HCT116 (cell line): Measurements from ENCODE around the gene NDUFA5. TPM values are rescaled to one million over a fixed set of nuclear protein-coding genes. Genes with fewer than 3 reads are reported as not detected.

ENCODE experiments used
- ATAC-seq: fragments of 200-7000 bp; cut with Tn5 transposase; 2 replicates; pipeline ENCODE4 v1.9.1; 2020; ENCODE audit warnings: mild to moderate bottlenecking, moderate library complexity
- BruUV-seq: library from RNA; stranded (reverse); fragments of 400-500 nt; replicated peaks from 2 replicates; lab custom pipeline; 2021; lab: Mats Ljungman, UMichigan
- CTCF ChIA-PET: fragments of 300-600 bp; sonication (Branson Sonifier 250); formaldehyde crosslinking; loops from one replicate; lab custom pipeline; 2021; ENCODE audit warnings: antibody characterized with exemption; lab: Charles Lee
- POLR2A ChIA-PET: fragments of 300-600, 350-600 bp; sonication (Branson Sonifier 250); formaldehyde crosslinking; loops from one replicate; lab custom pipeline; 2021; ENCODE audit warnings: antibody characterized with exemption; lab: Charles Lee
- RAD21 ChIA-PET, 2 experiments: fragments of 300-600 bp; sonication (Branson Sonifier 250); formaldehyde crosslinking; loops; one replicate each; lab custom pipeline; 2023; ENCODE audit warnings: low total read pairs in 2 of 2; ENCODE audit not compliant: uncharacterized antibody in 2 of 2, unreplicated experiment in 2 of 2, low non-redundant PET in 1 of 2; lab: Charles Lee
- DNase-seq: peaks from one replicate; pipeline ENCODE4 v3.0.0-alpha.2; 2010; ENCODE audit warnings: low read depth, low spot score
- H2AFZ ChIP-seq: fragments of 200-600 bp; shearing (Covaris generic), sonication (generic); 2 replicates; pipeline ENCODE4 v1.6.1; 2017; ENCODE audit warnings: low read depth, mixed run types, mixed read lengths, antibody characterized with exemption, low read length; ENCODE audit not compliant: poor library complexity, severe bottlenecking
- H3K27ac ChIP-seq: 2 replicates; pipeline ENCODE4 v1.5.1; 2012; ENCODE audit warnings: low read depth, low read length
- H3K27me3 ChIP-seq: fragments of 200-600 bp; sonication (generic); 2 replicates; pipeline ENCODE4 v1.6.1; 2016; ENCODE audit warnings: mixed run types, low read length, mixed read lengths; ENCODE audit not compliant: insufficient read depth
- H3K36me3 ChIP-seq, 2 experiments: fragments of 200-500 bp in 1 of 2; fragments of 200-600 bp in 1 of 2; sonication (Bioruptor generic) in 1 of 2; sonication (generic) in 1 of 2; 2 replicates each; pipeline versions ENCODE4 v1.5.1 to v1.6.1; 2014 to 2016; ENCODE audit warnings: low read length in 2 of 2, inconsistent platforms in 1 of 2, mixed read lengths in 1 of 2, mixed run types in 1 of 2; ENCODE audit not compliant: insufficient read depth in 2 of 2, control insufficient read depth in 1 of 2
- H3K4me1 ChIP-seq, 2 experiments: fragments of 200-600 bp in 1 of 2; sonication (generic) in 1 of 2; 2 replicates each; pipeline versions ENCODE4 v1.5.1 to v1.6.1; 2012 to 2017; ENCODE audit warnings: low read length in 2 of 2, inconsistent platforms in 1 of 2, mild to moderate bottlenecking in 1 of 2, mixed read lengths in 1 of 2, mixed run types in 1 of 2, moderate library complexity in 1 of 2; ENCODE audit not compliant: insufficient read depth in 2 of 2, control insufficient read depth in 1 of 2
- H3K4me2 ChIP-seq: fragments of 200-600 bp; sonication (generic); 2 replicates; pipeline ENCODE4 v1.6.1; 2017; ENCODE audit warnings: mixed run types, low read length, mixed read lengths
- H3K4me3 ChIP-seq, 2 experiments: fragments of 200-600 bp in 1 of 2; sonication (generic) in 1 of 2; replicated peaks in 1 of 2; 2 replicates each; pipeline ENCODE4 v1.5.1; 2011 to 2016; ENCODE audit warnings: low read length in 2 of 2, control low read depth in 1 of 2, low read depth in 1 of 2, mild to moderate bottlenecking in 1 of 2, mixed read lengths in 1 of 2, mixed run types in 1 of 2
- H3K79me2 ChIP-seq: fragments of 200-600 bp; sonication (generic); 2 replicates; pipeline ENCODE4 v1.6.1; 2017; ENCODE audit warnings: mild to moderate bottlenecking, mixed run types, low read length, moderate library complexity, mixed read lengths; ENCODE audit not compliant: insufficient read depth
- H3K9ac ChIP-seq: fragments of 200-600 bp; sonication (generic); 2 replicates; pipeline ENCODE4 v1.6.1; 2016; ENCODE audit warnings: low read length, mixed read lengths
- H3K9me2 ChIP-seq: fragments of 200-600 bp; sonication (generic), shearing (Covaris generic); 2 replicates; pipeline ENCODE4 v1.6.1; 2017; ENCODE audit warnings: mixed run types, mild to moderate bottlenecking, moderate library complexity; ENCODE audit not compliant: insufficient read depth
- H3K9me3 ChIP-seq, 2 experiments: fragments of 200-500 bp in 1 of 2; fragments of 200-600 bp in 1 of 2; sonication (Bioruptor generic) in 1 of 2; sonication (generic) in 1 of 2; 2 replicates each; pipeline ENCODE4 v1.6.1; 2014 to 2017; ENCODE audit warnings: low read length in 2 of 2, mixed read lengths in 2 of 2, inconsistent platforms in 1 of 2, low read depth in 1 of 2, mild to moderate bottlenecking in 1 of 2, mixed run types in 1 of 2, moderate library complexity in 1 of 2; ENCODE audit not compliant: control insufficient read depth in 1 of 2, insufficient read depth in 1 of 2
- H4K20me1 ChIP-seq: fragments of 200-600 bp; sonication (generic), shearing (Covaris generic); 2 replicates; pipeline ENCODE4 v1.6.1; 2017; ENCODE audit warnings: mixed run types, mild to moderate bottlenecking, moderate library complexity; ENCODE audit not compliant: insufficient read depth
- CBX3 ChIP-seq: IDR thresholded peaks from 2 replicates; pipeline ENCODE4 v1.6.1; 2012; ENCODE audit warnings: low read depth
- CEBPB ChIP-seq: IDR thresholded peaks from 2 replicates; pipeline ENCODE4 v1.6.1; 2012; ENCODE audit warnings: low read depth
- CTCF ChIP-seq, 3 experiments: fragments of 200-600 bp in 1 of 3; sonication (generic) in 1 of 3; IDR thresholded peaks in 2 of 3; conservative IDR thresholded peaks in 1 of 3; 2 replicates each; pipeline ENCODE4 v1.5.1; 2012 to 2017; ENCODE audit warnings: low read depth in 2 of 3, low read length in 2 of 3, antibody characterized with exemption in 1 of 3, borderline replicate concordance in 1 of 3, control low read depth in 1 of 3, mild to moderate bottlenecking in 1 of 3, mixed read lengths in 1 of 3, mixed run types in 1 of 3, moderate library complexity in 1 of 3; ENCODE audit not compliant: insufficient read depth in 1 of 3
- EZH2 ChIP-seq: fragments of 200-600 bp; sonication (generic); IDR thresholded peaks from 2 replicates; pipeline ENCODE4 v1.6.1; 2017; ENCODE audit warnings: antibody characterized with exemption, mixed run types
- FOSL1 ChIP-seq: IDR thresholded peaks from 2 replicates; pipeline ENCODE4 v1.6.1; 2012; ENCODE audit warnings: low read depth
- RAD21 ChIP-seq: IDR thresholded peaks from 2 replicates; pipeline ENCODE4 v1.6.1; 2012; ENCODE audit warnings: low read depth, mild to moderate bottlenecking
- REST ChIP-seq: IDR thresholded peaks from 2 replicates; pipeline ENCODE4 v1.6.1; 2012; ENCODE audit warnings: low read depth
- SP1 ChIP-seq: IDR thresholded peaks from 2 replicates; pipeline ENCODE4 v1.6.1; 2012; ENCODE audit warnings: low read depth
- YY1 ChIP-seq: IDR thresholded peaks from 2 replicates; pipeline ENCODE4 v1.6.1; 2011; ENCODE audit warnings: low read length, low read depth, moderate library complexity, mild to moderate bottlenecking; ENCODE audit not compliant: insufficient replicate concordance; ENCODE audit errors: extremely low read depth
- intact Hi-C: fragments of 100-400 bp; cut with micrococcal nuclease; formaldehyde crosslinking; loops from 2 replicates; pipeline ENCODE4 v1.10.0; 2022
- total RNA-seq: library from RNA; stranded (reverse); gene quantifications from one replicate; pipeline ENCODE4 v1.2.1, GENCODE V29; 2021; ENCODE audit not compliant: unreplicated experiment

Gene NDUFA5
- total RNA-seq, 1 experiment from 2014 or later, result 64.2 TPM

DNA sequence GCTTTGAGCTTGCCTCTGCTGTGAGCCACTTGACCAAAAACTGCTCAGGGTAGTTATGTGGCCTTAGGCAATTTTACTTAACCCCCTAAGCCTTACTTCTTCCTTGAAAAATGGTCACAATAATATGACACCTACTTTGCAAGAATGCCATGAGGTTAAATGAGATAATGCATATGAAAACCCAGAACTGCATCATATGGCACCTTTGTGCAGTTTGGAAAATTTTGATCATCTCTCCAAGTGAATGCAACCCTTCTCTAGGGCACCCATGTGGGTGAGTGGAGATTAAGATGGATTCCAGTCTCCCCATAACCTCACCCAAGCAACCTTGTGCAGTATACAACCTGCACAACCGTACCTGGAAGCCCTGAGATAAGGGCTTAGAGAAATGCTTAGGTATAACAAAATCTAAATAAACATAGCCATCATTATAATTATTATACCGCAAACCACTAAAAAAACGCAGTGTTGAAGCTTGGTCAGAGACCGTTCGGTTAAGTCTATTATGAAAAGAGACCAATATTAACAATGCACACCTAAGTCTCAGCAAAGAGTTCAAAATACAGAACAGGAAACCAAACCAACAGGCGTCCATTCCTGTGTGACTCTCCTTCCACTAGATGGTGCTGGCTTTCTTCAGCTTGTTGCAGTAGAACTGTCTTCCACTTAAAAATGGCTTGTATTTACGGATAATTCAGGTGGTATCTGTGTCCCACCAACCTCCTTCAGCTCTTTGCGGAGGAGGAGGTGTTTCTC is 23.0 kb upstream of the NDUFA5 start:
- H4K20me1 ChIP-seq, result no peaks in the 10 kb centered on the region
- no peaks in the 10 kb centered on the region for H3K36me3 ChIP-seq
- ATAC-seq (peak; percentile 98), DNase-seq (peak; percentile 35)
- H3K27ac ChIP-seq, result no peak overlapping the region
- ChIA-PET RAD21 (no interaction called here), CTCF (interaction anchor here (0.8 to 1.6 kb wide), 3 partner anchors 86 to 292 kb away, joined by 3 to 5 read pairs (median 4); no protein-coding TSS in a partner anchor), POLR2A (no interaction called here)
- no peak overlapping the region for H3K4me3 ChIP-seq
- no peaks in the 10 kb centered on the region for H3K4me1 ChIP-seq
- no peaks in the 10 kb centered on the region for H3K9me2 ChIP-seq
- no peaks in the 10 kb centered on the region for H3K79me2 ChIP-seq
- peak overlapping the region; percentile 42 for H3K4me2 ChIP-seq
- intact Hi-C loops, result loop anchor here (2.0 to 5.0 kb wide), 4 partner anchors 102 to 292 kb away; no protein-coding TSS in a partner anchor
- no TSS peak for BruUV-seq
- TF ChIP-seq RAD21 (peak; percentile 79), CTCF (IDR thresholded peaks at IDR 0.05 in 2 of 3, conservative IDR thresholded peaks at IDR 0.05 in 1 of 3; ENCODE audit: borderline replicate concordance in 1 of 3, insufficient read depth in 1 of 3, low read depth in 2 of 3, low read length in 2 of 3) (peak; percentile 58 to 85 (median 82)), YY1 (peak; percentile 74), CBX3 (peak; percentile 64; the same call in 1 of the 2 replicates), EZH2 (no peak)
- H3K9ac ChIP-seq, result no peak overlapping the region
- H3K9me3 ChIP-seq, result no peaks in the 10 kb centered on the region
- H3K27me3 ChIP-seq, result no peaks in the 10 kb centered on the region
- peak overlapping the region; percentile 84 for H2AFZ ChIP-seq

DNA sequence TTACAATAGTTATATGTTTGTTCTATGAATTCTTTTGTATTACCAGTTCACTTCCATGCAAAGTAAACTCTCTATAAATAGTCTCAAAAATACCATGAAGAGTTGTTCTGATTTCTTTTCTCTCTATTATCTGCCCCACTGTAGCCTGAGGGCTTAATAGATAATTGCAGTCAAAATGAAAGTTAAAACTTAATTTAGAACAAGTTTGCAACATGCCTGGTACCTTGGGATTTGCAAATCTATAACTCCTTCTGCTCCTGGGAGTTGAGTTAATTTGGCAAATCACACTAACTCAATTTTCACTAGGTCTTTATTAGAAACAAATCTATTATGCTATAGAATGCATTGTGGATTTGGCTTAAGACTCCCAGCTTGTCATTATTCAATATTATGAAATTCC is 21.8 kb upstream of the NDUFA5 start:
- H3K9me2 ChIP-seq, result no peaks in the 10 kb centered on the region

More for the DNA sequence above, 21.8 kb upstream of the NDUFA5 start:
- no peak for ATAC-seq
- Histone ChIP-seq H3K9ac (no peak overlapping the region), H3K27ac (no peak overlapping the region), H2AFZ (no peak overlapping the region), H3K79me2 (no peaks in the 10 kb centered on the region), H3K27me3 (no peaks in the 10 kb centered on the region), H3K4me3 (no peak overlapping the region), H3K4me2 (no peak overlapping the region), H4K20me1 (no peaks in the 10 kb centered on the region), H3K36me3 (no peaks in the 10 kb centered on the region), H3K4me1 (no peaks in the 10 kb centered on the region), H3K9me3 (no peaks in the 10 kb centered on the region)
- BruUV-seq, result no TSS peak
- CTCF ChIA-PET, result no interaction called here
- intact Hi-C loops, result no loop called here
- DNase-seq, result no peak
- no peak for TF ChIP-seq SP1
- TF ChIP-seq REST, result no peak
- no peak for TF ChIP-seq FOSL1
- TF ChIP-seq CEBPB, result no peak
- TF ChIP-seq RAD21, result no peak
- POLR2A ChIA-PET, result no interaction called here
- RAD21 ChIA-PET, result no interaction called here
